ENCODE results near the gene BARD1.
A peak's percentile ranks its signal among the peaks of the same experiment; 100 is the strongest.
"Not testable (repeated sequence)": the region's sequence is repeated elsewhere in the genome, so short reads cannot be mapped to it uniquely, and the experiment has no call there.

BARD1 gene

GRCh38 chr2:214808981-214809750 lies at the start of gene BARD1:
TSS of gene BARD1 (minus strand) at chr2:214809683. CDS start at chr2:214809569, 114 bp downstream.
- peak; percentile 59 for DNase-seq

- DNase-seq = no peak
Observed at GRCh38 chr2:214856137-214856536, 46.7 kb upstream of the BARD1 start.

DNA sequence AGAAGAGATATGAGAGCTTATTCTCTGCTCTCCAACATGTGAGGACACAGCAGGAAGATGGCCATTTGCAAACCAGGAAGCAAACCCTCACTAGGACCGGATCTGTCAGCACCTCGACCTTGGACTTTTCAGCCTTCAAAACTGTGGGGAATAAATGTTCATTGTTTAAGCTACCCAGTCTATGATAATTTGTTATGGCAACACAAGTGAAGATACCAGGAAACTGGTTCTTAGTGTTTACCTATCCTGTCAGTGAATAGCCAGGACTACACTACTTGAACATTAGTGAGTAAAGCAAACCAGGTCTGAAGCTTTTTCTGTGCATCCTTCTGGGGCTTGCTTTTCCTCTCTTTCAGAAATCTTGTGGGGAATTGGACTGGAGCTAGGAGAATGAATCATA lies 44.4 kb upstream of the BARD1 start:
- no peak for DNase-seq

DNA sequence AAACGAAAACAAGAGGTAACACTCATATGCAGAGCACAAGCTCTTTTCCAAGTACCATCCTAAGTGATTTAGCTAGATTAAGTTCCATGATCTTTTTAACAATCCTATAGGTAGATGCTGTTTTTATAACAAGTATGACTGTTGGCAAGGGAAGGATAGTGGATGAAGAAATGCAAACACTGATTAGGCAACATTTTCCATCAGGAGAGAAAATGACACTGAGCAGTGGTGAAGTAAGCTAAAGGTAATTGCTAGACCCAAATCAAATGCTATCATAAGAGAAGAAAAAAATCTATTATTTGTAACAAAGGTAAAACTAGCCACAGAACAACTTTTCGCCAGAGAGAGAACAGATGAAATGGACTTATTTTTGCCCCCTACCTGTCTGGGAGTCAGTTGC lies 34.3 kb upstream of the BARD1 start:
- no peak for DNase-seq

DNA sequence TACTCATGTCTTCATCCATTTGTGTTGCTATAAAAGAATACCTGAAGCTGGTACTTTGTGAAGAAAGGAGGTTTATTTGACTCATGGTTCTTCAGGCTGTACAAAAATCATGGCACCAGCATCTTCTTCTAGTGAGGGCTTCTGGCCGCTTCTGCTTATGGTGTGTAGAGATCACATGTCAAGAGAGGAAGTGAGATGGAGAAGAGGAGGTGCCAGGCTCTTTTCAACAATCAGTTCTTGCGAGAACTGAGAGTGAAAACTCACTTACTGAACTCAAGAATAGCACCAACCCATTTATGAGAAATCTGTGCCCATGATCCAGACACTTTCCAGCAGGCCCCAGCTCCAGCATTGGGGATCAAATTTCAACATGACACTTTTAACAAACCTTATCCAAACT lies 30.0 kb upstream of the BARD1 start:
- DNase-seq = no peak

DNA sequence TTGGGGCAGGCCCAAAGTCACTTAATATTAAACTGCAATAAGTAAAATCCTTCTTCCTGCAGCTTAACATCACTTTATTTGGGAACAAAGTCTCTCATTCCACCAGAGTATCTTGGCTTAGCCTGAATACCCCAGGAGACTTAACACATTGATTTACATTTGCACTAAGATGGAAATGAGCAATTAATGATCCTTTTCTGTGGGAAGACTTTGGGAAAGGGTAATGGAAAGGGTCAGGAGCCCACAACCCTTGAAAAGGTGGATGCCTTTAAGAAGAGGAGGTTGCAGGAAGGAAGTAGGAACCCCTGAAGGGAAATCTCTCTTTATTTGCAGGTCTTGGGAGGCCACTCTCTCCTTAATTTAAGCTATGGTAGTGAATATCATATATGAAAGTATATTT lies 28.0 kb upstream of the BARD1 start:
- DNase-seq = no peak

DNA sequence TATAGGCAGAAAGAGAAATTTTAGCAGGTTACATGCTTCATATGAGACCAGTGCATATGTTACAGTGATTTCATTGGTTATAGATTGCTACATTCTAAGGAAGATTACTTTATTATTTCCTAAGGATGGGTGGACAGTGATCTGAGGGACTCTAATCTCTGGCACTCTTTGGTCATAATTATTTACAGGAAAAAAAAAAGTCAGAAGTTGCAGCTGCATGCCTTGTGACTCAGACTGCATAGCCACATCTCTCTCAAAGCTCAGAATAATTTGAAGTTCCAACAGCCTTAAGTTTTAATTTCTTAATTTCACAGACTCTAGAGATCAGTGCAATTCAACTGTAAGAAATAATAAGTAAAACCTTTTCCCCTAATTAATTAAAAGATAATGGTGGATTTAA lies 27.1 kb upstream of the BARD1 start:
- DNase-seq = no peak

DNA sequence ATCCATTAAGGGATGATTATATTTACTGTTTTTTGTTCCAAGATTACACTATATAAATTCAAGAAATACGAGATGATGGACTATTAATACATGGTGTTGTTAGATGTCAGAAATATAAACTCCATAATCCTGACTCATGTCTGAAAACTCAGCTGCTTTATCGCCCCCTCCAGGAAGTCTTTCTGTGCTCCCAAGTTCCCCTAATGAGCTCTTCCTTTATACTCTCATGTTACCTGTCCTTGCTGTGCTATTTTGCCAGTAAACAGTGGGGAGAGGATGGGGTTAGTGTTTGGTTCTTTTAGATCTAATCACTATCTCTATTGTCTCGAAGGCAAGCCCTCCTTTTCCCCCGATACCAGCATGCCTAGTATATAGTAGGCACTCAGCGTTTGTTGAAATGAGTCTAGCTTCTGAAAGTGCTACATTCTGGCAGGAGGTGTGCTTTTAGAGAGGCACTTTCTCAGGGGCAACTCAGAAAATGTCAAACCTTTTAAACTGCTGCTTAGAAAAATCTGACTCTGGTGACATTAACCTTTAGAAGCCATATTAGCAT lies 21.4 kb upstream of the BARD1 start:
- peak; percentile 25 for DNase-seq

DNA sequence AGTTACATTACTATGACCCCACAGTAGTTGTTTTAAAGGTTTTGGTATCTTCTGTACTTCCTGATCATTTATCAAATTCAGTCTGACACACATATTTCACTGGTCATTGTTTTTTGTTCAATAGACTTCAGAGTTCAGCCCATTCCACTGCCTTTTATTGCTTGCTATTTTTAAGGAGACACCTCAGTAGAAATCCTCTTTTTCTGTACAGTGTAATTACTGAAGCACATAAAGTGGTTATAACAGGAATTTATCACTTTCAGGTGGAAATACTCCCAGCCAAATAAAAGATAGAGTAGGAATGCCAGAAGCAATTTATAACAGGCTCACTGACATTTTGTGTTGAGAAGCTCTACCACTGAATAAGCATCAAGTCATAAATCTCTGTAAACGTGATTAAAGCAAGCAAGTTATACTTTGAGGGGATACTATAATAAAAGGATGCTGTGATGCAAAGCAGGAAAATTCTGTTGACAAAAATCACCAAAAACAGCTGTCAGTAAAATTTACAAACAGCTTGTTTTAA lies 6.6 kb upstream of the BARD1 start:
- no peak for DNase-seq

DNA sequence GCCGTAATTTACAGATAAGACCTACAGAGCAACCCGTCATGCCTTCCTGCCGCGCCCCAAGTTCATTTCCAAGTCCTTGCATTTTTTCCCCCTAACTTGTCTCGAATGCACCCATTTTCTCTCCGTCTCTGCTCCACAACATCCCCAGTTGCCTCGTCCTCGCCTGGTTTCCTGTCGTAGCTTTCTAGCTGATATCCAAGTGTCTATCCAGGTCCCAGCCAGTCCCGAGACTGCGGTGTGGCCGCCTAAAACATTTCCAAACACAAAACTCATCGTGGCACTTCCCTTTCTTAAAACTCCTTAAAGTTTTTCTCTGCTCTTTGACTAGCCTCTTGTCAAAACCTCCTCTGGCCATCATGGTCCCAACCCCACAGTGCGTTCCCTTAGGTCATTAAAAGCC lies 1.2 kb upstream of the BARD1 start:
- DNase-seq = no peak

DNA sequence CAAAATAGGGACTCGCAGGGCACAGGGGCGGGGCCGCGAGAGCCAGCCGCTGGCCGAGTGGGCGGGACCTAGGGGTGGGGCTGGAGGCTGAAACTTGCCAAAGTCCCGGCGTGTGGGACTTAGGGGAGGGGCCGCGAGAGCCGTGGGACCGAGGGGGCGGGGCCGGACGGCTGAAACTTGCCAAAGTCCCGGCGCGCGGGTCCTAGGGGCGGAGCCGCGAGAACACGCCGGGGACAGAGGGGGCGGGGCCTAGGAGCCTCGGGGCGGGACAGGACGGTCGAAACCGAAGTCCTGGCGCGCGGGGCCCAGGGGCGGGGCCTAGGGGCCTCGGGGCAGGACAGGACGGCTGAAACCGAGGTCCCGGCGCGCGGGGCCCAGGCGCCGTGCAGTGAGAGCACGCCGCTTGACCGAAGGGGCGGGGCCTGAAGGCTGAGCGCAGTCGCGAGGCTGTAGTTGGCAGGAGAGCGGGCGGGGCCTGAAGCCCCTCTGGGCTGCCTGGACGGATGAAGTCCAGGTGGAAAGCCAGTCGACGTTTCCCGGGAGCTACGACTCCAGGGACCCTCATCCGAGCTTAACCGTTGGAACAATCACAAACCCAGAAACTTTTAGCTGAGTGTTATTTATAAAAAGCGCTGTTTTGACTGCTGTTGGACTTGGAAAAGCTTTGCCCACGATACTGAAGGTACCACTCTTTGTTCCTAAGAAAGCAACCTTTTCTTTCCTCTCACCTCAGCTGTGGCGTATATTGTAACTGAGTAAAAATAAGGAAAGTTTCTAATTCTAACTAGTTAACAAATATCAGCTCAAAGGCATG lies 475 bp upstream of the BARD1 start:
- DNase-seq = peak; percentile 98

DNA sequence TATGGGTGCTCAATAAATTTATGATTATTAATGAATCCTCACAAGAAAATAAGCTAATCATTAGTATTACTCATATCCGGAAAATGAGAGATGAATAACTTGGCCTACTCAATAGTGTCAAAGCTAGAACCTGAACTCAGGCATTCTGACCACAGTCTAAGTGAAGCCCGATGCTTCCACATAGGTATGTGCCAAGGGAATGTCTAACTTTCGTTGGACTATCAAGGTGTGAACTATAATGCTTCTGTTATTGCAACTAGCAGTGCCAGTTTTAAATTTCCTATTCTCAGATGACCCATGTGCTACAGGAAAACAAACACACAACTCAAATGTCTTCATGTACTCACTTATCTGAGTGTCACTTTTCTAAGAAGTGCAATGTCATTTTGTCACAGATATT lies 1.8 kb downstream of the BARD1 start:
- no peak for DNase-seq

DNA sequence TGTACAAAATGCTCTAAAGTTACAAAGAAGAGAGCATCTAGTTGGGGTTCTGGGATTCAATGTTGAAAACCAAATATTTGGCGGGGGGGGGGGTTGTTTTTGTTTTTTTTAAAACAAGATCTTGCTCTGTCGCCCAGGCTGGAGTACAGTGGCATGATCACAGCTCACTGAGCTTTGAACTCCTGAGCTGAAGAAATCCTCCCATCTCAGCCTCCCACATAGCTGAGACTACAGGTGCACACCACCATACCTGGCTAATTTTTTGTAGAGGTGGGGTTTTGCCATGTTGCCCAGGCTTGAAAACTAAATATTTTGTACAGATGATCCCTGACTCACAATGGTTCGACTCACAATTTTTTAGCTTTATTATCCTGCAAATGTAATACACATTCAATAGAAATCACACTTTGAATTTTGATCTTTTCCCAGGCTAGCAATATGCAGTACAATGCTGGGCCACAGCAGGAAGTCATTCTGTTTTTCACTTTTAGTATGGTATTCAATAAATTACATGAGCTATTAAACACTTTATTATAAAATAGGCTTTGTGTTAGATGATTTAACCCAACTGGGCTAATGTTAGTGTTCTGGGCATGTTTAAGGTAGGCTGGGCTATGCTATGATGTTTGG lies 7.6 kb downstream of the BARD1 start:
- no peak for DNase-seq

- DNase-seq = no peak
Observed at GRCh38 chr2:214801068-214801467, 8.4 kb downstream of the BARD1 start.

DNA sequence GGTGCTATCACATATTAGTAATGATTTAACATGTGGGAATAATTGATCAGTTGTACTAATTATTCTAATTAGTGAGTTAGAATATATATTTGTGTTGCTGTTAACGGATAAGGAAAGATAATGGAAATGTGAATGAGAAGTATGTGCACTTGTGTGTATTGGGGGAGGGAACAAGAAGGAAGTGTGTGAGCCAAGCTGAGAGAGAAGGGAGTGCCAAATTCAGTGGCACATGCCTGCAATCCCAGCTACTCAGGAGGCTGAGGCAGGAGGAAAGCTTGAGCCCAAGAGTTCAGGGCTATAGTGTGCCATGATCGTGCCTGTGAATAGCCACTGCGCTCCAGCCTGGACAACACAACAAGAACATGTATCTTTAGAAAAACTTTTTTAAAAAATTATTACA lies 9.3 kb downstream of the BARD1 start:
- DNase-seq = no peak

- no peak for DNase-seq
Observed at GRCh38 chr2:214796911-214797310, 12.6 kb downstream of the BARD1 start.

DNA sequence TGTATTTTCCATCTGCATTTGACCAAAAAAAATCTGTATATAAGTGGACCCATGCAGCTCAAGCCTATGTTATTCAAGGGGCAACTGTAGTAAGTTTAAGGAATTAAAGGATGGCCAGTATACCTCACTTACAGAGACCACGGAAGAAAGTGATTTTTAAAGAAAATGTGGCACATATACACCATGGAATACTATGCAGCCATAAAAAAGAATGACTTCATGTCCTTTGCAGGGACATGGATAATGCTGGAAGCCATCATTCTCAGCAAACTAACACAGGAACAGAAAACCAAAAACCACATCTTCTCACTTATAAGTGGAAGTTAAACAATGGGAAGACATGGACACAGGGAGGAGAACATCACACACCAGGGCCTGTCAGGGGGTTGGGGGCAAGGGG lies 26.3 kb downstream of the BARD1 start:
- DNase-seq = not testable (repeated sequence)

DNA sequence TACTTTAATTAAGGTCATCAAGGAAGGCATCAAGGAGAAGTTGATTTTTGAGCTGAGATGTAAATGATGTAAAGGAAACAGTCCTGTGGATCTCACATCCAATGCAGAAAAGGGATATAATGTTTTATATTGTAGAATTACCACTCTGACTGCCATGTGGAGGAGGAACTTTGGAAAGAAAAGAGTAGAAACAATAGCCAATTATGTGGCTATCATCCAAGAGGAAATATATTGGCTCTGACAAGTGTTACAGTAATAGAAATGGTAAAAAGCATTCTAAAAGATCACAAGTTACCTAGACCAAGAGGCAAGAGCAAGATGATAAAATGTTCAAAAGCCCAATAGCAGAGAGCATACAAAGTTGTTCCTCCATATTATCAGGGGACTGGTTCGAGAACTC lies 26.8 kb downstream of the BARD1 start:
- DNase-seq = no peak

- no peak for DNase-seq
Observed at GRCh38 chr2:214781226-214781625, 28.3 kb downstream of the BARD1 start.

- DNase-seq = no peak
Observed at GRCh38 chr2:214775971-214776370, 33.5 kb downstream of the BARD1 start.

- DNase-seq = no peak
Observed at GRCh38 chr2:214774108-214774507, 35.4 kb downstream of the BARD1 start.

GRCh38 chr2:214772443-214773015 lies 37.0 kb downstream of the BARD1 start:
- no peak for DNase-seq

DNA sequence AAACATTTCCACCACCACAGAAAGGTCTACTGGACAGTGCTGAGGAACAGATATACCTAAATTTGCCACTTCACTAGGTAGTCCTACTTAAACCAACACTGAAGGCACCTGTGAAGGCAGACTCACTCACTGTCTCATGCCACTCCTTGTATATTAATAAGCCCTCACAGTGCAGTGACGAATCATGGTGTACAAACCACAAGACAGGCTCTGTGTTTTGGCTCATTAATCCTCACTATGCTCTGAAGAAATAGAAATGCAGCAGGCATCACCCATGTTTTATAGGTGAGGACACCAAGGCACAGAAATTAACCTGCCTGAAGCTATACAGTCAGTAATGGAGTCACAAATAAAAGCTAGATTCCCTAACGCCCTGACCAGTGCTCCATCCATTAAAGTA lies 44.3 kb downstream of the BARD1 start:
- DNase-seq = no peak

Measured in CD4-positive, alpha-beta T cell treated with Interleukin-17A for 1 hour (primary cell).